Type B pancreatic cell (in vitro differentiated cells): ENCODE results near the gene GNGT2. TPM values are rescaled to one million over a fixed set of nuclear protein-coding genes. Genes with fewer than 3 reads are reported as not detected.

Experiments
- DNase-seq: peaks from one replicate; pipeline ENCODE4 v3.0.0; 2021; ENCODE audit warnings: mixed read lengths; ENCODE audit not compliant: unreplicated experiment; ENCODE audit errors: extremely low spot score
- H3K27ac Mint-ChIP-seq: 2 replicates; pipeline ENCODE4 v1.8.0; 2021; ENCODE audit warnings: mild to moderate bottlenecking, mixed read lengths
- H3K27me3 Mint-ChIP-seq: 2 replicates; pipeline ENCODE4 v1.8.0; 2021; ENCODE audit warnings: mixed read lengths
- H3K36me3 Mint-ChIP-seq: 2 replicates; pipeline ENCODE4 v1.8.0; 2021; ENCODE audit warnings: mixed read lengths
- H3K4me1 Mint-ChIP-seq: one replicate; pipeline ENCODE4 v1.8.0; 2021; ENCODE audit warnings: mixed read lengths; ENCODE audit not compliant: unreplicated experiment
- H3K4me3 Mint-ChIP-seq: 2 replicates; pipeline ENCODE4 v1.8.0; 2021; ENCODE audit warnings: mild to moderate bottlenecking, mixed read lengths
- H3K9me3 Mint-ChIP-seq: 2 replicates; pipeline ENCODE4 v1.8.0; 2021; ENCODE audit warnings: mixed read lengths
- total RNA-seq: library from RNA; stranded (reverse); gene quantifications from 2 replicates; pipeline ENCODE4 v1.2.1, GENCODE V29; 2021; ENCODE audit warnings: low replicate concordance
- TF ChIP-seq, protein P1 (sequence below): fragments of 200-600 bp; sonication (generic); conservative IDR thresholded peaks from 2 replicates; pipeline ENCODE4 v1.5.0; 2021; ENCODE audit warnings: antibody characterized with exemption, mild to moderate bottlenecking

GNGT2 gene
- total RNA-seq, 1 donor from 2014 or later: 0.34 TPM

DNA sequence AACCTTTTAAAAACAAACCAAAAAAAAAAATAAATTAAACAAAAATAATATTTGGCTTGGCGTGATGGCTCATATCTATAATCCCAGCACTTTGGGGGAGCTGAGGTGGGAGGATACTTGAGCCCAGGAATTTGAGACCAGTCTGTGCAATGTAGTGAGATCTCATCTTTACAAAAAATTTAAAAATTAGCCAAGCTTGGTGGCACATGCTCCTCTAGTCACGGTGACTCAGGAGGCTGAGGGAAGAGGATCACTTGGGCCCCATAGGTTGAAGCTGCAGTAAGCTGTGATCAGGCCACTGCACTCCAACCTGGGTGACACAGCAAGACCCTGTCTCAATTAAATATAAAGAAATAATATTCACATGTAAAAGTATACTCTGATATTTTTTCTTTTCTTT, 12.2 kb downstream of the GNGT2 start:
- H3K4me1 Mint-ChIP-seq: peaks cover 3% of the 10 kb centered on the region
- DNase-seq: no peak
- TF ChIP-seq, protein P1, sequence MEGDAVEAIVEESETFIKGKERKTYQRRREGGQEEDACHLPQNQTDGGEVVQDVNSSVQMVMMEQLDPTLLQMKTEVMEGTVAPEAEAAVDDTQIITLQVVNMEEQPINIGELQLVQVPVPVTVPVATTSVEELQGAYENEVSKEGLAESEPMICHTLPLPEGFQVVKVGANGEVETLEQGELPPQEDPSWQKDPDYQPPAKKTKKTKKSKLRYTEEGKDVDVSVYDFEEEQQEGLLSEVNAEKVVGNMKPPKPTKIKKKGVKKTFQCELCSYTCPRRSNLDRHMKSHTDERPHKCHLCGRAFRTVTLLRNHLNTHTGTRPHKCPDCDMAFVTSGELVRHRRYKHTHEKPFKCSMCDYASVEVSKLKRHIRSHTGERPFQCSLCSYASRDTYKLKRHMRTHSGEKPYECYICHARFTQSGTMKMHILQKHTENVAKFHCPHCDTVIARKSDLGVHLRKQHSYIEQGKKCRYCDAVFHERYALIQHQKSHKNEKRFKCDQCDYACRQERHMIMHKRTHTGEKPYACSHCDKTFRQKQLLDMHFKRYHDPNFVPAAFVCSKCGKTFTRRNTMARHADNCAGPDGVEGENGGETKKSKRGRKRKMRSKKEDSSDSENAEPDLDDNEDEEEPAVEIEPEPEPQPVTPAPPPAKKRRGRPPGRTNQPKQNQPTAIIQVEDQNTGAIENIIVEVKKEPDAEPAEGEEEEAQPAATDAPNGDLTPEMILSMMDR: no peak
- peaks cover 31% of the 10 kb centered on the region for H3K27me3 Mint-ChIP-seq
- no peaks in the 10 kb centered on the region for H3K9me3 Mint-ChIP-seq
- no peak overlapping the region for H3K4me3 Mint-ChIP-seq
- H3K36me3 Mint-ChIP-seq: no peaks in the 10 kb centered on the region
- H3K27ac Mint-ChIP-seq: no peak overlapping the region

DNA sequence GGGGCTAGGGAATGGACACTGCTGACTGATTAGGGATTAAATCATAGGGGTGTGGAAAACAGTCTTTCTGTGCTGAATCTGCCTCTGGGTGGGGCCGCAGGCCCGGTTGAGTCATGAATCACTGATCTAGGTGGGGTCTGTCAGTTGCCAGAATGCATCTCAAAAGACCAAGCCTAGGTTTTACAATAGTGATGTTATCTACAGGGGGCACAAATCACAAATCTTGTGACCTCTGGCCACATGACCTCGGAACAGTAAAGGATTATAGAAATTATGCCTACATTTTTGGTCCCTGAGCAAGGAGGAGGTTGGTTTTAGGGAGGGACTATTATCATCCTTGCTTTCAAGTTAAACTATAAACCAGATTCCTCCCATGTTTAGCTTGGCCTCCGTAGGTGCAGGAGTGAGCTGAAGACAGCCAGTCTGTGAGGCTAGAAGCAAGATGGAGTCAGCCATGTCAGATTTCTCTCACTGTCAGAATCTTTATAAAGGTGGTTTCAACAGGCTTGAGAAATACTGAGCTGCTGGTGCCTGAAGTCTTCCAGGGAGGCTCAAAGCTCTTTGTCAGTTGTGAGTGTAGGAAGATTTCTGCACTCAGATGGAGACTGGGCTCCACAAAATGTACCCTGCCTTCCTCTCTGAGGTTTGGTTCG, 12.9 kb downstream of the GNGT2 start:
- Mint-ChIP-seq H3K4me3 (no peak overlapping the region), H3K36me3 (no peaks in the 10 kb centered on the region), H3K4me1 (peaks cover 3% of the 10 kb centered on the region), H3K9me3 (no peaks in the 10 kb centered on the region), H3K27me3 (peaks cover 29% of the 10 kb centered on the region), H3K27ac (no peak overlapping the region)
- no peak for DNase-seq
- TF ChIP-seq, protein P1: no peak

DNA sequence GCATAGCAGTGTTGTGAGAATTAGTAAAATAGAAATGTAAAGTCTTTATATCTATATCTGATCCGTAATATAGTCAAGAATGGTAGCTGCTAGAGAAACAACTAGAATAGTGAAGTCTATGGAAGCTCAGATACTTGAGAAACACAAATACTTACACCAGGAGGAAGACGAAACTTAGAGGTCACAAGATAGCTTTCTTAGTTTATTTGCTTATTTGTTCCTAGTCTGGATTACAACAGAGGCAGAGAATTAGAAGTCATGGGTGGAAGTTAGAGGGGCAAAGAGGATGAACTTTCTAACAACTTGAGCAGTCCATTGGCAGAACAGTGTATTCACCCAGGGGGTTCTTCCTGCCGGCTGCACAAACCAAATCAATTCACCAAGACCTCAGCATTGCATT, 13.9 kb downstream of the GNGT2 start:
- Mint-ChIP-seq H3K27ac (no peak overlapping the region), H3K9me3 (no peaks in the 10 kb centered on the region), H3K4me1 (peaks cover 3% of the 10 kb centered on the region), H3K36me3 (no peaks in the 10 kb centered on the region), H3K27me3 (peaks cover 30% of the 10 kb centered on the region), H3K4me3 (no peak overlapping the region)
- TF ChIP-seq, protein P1: no peak
- DNase-seq: no peak

DNA sequence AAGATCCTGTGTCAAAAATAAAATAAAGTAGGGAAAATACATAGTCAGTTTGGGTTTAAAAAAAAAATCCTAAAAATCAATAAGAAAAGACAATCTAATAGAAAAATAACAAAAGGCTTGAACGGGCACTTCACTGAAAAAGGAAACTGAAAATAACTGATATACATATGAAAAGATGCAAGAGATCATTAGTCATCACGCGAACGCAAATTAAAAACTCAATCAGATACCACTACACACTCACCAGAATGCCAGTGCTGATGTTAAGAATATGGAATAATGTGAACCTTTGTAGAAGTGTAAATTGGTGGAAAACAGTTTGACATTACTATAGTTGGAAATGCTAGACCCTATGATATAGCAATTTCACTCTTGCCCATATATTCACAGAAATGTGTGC, 14.6 kb downstream of the GNGT2 start:
- Mint-ChIP-seq H3K4me1 (peaks cover 3% of the 10 kb centered on the region), H3K27ac (no peak overlapping the region), H3K36me3 (no peaks in the 10 kb centered on the region), H3K27me3 (peaks cover 25% of the 10 kb centered on the region), H3K4me3 (no peak overlapping the region), H3K9me3 (no peaks in the 10 kb centered on the region)
- TF ChIP-seq, protein P1: no peak
- no peak for DNase-seq

DNA sequence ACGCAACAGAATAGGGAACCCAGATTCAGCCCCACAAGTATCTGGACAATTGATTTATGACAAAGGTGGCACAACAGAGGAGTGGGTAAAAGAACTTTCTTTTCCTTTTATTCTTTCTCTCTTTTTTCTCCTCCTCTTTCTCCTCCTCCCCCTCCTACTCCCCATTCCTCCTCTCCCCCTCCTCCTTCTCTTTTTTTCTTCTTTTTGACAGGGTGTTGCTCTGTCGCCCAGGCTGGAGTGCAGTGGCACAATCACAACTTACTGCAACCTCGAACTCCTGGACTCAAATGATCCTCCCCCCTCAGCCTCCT, 16.1 kb downstream of the GNGT2 start:
- H3K27me3 Mint-ChIP-seq: peaks cover 17% of the 10 kb centered on the region
- H3K36me3 Mint-ChIP-seq: no peaks in the 10 kb centered on the region
- H3K27ac Mint-ChIP-seq: no peak overlapping the region
- peaks cover 3% of the 10 kb centered on the region for H3K4me1 Mint-ChIP-seq
- no peak for DNase-seq
- H3K9me3 Mint-ChIP-seq: no peaks in the 10 kb centered on the region
- H3K4me3 Mint-ChIP-seq: peak overlapping the region; percentile 98
- TF ChIP-seq, protein P1: no peak
